NCI-H446 treated with DMSO at 0.1 percent for 48 hours (cell line): ENCODE results near the gene PTPN4.
A peak's percentile ranks its signal among the peaks of the same experiment; 100 is the strongest.

Experiments
- DNase-seq: peaks from one replicate; lab custom pipeline; 2025; lab: John Stamatoyannopoulos, UW

PTPN4 gene, protein sequence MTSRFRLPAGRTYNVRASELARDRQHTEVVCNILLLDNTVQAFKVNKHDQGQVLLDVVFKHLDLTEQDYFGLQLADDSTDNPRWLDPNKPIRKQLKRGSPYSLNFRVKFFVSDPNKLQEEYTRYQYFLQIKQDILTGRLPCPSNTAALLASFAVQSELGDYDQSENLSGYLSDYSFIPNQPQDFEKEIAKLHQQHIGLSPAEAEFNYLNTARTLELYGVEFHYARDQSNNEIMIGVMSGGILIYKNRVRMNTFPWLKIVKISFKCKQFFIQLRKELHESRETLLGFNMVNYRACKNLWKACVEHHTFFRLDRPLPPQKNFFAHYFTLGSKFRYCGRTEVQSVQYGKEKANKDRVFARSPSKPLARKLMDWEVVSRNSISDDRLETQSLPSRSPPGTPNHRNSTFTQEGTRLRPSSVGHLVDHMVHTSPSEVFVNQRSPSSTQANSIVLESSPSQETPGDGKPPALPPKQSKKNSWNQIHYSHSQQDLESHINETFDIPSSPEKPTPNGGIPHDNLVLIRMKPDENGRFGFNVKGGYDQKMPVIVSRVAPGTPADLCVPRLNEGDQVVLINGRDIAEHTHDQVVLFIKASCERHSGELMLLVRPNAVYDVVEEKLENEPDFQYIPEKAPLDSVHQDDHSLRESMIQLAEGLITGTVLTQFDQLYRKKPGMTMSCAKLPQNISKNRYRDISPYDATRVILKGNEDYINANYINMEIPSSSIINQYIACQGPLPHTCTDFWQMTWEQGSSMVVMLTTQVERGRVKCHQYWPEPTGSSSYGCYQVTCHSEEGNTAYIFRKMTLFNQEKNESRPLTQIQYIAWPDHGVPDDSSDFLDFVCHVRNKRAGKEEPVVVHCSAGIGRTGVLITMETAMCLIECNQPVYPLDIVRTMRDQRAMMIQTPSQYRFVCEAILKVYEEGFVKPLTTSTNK

DNA sequence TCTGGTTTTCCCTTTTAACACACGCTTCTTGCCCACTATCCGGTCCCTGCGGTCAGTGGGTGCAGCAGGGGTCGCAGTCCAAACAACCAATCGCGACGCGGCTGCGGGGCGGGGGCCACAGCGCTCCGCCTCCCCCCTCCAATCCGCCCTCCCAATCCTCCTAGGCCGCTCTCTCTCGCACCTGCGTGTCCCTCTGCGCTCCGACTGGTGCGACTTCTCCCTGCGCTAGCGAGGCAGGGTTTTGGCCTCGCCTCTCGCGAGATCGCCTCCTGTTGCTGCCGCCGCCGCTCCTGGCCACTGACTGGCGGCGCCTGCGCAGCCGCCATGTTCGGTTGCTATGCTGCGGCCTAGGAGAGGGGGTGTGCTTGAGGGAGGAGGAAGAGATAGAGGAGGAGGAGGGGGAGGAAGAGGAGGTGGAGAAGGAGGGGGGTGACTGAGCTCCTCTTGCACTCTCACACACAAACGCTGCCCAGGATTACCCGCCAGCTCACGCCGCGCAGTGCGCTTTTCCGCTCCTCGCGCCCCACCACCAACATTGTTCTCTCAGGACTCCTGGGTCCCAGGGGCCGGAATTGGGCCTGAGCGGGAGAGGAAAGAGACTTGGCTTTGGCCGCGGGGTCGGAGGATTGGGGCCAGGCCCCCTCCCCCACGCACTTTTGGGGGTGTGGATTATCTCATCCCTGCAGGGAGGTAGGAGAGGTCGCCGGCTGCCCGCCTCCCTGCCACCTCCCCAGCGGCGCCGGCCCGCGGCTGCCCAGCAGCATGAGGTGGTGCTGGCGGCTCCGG is at the start of gene PTPN4:
TSS of gene PTPN4 (plus strand) at position 472 of the 786 bp plus-strand sequence. CDS start 49,932 bp downstream, outside the sequence.
- peak; percentile 95 for DNase-seq

GRCh38 chr2:119710281-119710680 is 49.4 kb upstream of the PTPN4 start:
- DNase-seq = no peak

GRCh38 chr2:119711352-119711751 is 48.4 kb upstream of the PTPN4 start:
- DNase-seq = no peak

DNA sequence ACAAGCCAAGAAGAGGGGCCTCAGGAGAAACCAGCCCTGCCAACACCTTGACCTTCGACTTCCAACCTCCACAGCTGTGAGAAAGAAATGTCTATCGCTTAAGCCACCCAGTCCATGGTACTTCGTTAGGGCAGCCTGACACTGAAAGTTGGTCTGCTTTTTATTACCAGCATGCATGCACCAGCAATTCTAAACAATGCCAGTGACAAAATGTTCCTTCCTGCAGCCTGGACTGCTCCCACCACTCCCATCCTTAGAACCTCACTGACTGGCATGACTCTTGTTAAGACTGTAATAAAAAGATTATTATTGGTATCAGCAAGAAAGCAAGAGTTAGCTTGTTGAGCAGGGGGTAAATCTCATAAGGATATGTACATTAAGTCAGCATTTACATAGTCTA is 47.2 kb upstream of the PTPN4 start:
- no peak for DNase-seq

DNA sequence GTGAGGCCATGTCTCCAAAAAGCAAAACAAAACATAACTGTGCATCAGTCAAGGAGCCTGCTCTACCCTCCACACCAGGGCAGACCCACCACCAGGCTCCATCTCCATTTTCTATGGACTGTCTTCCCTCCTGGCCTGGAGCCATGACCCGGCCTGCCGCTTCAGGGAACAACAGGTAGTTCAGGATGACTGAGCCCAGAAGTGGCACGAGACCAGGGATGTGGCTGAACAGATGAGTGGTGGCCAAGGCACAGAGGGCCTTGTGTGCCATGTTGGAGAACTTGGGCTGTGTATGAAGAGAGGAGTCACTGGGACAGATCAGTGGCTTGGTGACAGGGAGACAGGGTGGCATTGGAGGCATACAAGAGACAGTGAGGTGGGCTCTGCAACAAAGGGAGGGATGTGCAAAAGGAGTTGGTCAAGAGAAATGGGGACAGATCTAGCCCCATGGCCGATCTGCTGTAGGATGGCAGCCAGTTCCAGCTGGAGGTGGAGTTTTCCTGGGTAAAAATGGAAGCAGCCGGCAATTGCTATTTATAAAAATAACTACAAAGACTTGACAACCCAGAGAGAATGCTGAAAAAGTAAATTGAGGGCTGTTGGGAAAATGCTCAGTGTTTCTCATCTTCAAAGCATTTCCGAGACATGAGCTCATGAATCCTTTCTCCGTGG is 45.8 kb upstream of the PTPN4 start:
- DNase-seq = no peak

GRCh38 chr2:119715409-119716283 is 44.1 kb upstream of the PTPN4 start:
- DNase-seq = no peak

GRCh38 chr2:119716284-119716672 is 43.4 kb upstream of the PTPN4 start:
- no peak for DNase-seq

DNA sequence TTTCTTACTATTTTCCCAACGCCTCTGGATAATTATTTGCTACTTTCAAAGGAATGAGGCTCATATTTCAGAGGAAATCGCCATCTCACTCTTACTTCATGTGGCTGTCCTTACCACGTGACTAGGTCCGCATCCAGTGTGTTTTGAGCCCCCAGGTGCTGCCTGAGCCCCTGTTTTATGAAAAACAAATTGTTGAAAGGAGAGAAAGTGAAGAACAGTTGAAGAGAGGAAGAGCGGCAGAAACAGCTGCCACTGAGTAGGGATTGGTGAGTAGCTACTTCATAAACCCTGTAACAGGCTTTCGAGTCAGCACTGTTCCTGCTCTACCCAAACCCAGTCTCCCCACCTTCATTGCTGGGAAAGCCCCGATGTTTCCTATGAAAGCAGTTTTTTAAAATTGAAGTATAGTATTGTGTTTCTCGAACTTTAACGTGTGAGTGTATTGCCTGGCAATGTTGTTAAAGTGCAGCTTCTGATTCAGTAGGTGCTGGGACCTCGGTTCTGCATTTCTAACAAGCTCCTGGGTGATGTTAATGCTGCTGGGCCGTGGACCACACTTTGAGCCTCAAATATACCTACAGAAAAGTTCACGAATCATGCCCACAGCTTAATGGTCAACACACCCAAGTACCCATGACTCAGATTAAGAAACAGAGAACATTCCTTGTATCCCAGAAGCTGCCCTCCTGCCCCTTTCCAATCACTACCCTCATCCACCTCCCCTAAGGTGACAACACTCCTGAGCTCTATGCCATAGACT is 41.0 kb upstream of the PTPN4 start:
- no peak for DNase-seq

DNA sequence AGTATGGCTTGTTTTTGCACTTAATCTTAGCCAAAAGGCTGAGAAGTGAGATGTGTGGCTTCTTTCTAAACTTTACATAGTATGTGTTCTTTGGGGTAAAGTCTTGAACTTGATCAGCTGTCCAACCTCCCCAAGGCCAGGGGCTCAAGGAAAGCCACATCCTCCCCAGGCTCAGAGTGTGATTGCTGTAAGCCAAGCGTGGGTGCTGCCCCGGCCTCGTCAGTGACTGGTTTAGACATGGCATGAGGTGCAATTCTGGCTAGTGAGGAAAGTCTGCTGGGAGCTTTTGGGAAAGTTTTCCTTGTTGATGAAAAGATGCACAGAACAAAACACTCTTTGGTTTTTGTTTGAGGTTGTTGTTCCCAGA is 40.5 kb upstream of the PTPN4 start:
- no peak for DNase-seq

DNA sequence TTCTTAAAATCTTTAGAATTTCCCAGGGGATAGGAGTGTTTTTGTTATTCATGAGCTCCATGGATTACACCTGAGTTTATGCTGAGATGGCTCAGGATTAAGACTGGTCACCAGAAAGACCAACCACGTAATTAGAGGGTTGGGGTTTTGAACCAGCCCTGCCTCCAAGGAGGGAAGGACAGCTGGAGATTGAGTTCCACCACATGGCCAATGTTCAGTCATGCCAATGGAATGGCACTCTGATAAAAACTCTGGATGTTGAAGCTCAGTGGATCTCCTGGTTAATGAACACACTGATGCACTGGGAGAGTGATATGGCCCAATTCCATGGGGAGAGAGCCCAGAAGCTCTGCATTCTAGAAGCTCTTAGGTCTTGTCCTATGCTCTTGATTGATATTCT is 38.7 kb upstream of the PTPN4 start:
- DNase-seq = no peak

- DNase-seq = no peak
Observed at GRCh38 chr2:119721462-119721861, 38.3 kb upstream of the PTPN4 start.

GRCh38 chr2:119721904-119722303 is 37.8 kb upstream of the PTPN4 start:
- DNase-seq = no peak

DNA sequence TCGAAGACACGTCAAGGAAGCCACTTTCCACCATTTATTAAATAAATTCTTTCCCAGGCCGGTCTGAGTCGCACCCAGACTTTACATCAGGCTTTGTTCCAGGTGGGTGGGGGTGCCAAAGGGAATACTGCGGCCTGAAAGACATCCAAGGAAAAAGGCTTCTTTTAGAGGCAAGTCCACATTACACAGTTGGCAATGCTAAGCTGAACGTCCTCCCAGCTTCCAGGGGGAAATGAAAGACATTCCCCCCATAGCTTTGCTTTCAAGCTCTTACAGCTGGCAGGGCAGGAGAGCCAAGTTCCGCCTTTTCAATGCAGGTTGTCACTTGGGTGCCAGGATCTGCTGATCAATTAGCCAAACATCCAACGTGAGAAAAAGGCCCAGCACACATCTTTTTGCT is 36.5 kb upstream of the PTPN4 start:
- no peak for DNase-seq

DNA sequence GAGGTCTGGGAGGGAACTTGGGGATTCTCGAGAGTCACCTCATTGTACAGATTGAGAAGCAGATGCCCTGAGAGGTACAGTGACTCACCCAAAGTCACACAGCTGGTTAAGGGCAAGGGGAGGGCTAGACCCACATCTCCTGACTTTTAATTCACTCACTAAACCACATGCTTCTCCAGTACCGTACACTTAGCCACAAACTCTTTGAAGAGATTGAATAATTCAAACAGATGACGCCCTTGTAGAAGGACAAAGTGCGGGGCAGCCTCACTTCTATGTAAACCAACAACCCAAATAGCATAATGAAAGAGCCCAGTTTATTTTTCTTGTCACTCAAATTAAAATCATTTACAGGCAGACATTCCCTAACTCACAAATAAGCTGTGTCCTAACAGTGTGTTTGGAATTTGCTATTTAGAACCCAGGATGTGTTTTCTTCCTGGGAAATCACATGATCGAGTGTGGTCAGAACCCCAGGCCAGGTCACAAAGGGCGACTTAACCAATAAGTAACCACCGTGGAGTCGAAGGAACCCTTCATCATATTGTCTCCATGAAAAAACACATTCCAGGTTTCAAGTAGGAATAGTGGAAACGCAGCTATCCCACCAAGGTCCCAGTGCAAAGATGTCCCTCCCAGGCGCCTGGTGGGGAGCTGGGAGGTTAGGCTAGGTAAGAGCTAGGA is 35.8 kb upstream of the PTPN4 start:
- no peak for DNase-seq

DNA sequence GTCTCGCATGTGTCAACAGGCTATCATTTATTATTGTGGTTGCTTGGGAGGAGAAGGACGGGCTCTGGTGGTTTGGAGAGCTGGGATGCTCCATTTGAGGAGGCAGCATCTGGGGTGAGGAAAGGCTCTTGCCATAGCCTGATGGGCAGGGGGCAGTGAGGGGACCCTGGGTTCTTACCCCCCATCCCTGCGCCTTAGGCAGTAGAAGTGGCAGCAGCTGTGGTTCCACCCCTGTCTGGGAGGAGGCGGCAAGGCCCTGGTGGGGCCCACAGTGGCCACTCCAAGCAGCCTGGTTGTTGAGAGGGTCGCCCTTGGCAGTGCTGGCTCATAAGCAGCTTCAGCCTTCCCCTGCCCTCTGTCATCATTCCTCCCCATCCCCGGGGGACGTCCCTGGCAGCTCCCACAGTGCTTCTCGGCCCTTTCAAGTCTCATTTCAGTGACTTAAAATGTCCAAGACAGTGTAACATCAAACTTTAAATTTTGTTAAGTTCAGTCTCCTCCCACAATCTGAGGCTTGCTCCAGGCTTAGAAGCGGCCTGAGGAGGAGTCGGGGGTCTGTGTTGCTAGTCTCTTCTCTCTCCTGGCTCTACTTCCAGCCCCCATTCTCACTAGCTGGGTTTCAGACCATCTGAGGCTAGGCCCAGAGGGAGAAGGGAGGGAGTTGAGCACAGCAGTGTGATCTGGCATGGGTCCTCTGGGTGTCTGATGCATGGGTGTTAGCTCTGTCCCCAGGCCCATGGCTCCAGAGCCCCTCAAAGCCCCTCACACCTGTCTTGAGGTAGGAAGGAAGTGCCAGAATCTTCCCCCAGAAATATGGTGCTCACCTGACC is 34.9 kb upstream of the PTPN4 start:
- DNase-seq = no peak

DNA sequence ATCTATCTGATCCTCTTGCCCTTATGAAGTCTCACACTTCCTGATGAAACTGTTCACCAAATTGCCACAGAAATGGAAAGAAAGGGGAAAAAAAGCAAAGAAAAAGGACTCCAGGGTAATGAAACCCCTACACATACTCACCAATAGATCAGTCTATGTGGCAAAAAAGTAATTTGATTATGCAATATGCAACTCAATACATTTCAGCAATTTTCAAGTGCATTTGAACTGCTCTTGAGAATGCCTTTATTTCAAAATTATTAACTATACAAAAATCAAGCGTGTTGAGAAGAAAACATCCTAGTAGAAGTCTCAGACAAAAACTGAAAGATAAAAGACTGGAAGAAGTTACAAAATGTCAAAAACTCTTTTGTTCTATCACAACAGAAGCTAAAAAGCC is 32.2 kb upstream of the PTPN4 start:
- DNase-seq = no peak

DNA sequence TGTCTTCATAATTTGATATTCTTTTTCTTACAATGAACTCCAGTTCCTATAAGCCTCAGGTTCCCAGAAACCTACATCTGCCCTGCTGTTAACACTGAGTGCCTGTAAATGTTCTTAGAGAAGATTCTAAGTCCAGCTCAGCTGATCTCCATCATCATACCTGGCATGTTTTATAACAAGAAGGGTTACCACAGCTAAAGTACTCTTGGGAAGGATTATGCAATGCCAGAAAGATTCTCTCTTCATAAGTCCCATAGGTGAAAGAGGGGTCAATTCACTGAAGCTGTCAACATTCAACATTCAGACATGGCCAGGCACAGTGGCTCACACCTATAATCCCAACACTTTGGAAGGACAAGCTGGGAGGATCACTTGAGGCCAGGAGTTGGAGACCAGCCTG is 31.3 kb upstream of the PTPN4 start:
- no peak for DNase-seq

DNA sequence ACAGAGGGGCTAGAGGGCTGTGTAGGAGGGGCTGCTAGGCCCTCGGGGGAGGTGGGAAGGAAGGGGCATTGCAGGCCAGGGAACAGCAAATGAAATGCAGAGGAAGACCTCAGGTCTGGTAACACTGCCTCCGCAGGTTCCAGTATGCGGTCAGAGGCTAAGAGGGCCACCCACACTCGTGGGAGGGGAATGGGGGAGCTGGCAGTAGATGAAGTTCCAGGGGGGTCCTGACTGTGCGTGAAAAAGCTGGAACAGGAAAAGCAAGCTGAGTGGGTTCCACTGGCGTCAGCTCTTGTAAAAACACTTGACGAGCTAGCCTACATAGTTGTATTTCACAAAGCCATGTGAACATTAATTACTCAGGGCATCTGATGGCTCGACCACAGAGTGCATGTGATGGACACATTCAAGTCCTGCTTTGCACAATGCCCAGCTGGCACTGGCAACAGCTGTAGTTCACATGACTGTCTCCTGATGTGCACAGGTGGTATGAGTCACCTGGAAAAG is 29.0 kb upstream of the PTPN4 start:
- no peak for DNase-seq
